ENCODE data around the gene PEX7. TPM values are rescaled to one million over a fixed set of nuclear protein-coding genes. Genes with fewer than 3 reads are reported as not detected.

The PEX7 gene
- total RNA-seq, 1 donor from 2014 or later, result 20.0 TPM

DNA sequence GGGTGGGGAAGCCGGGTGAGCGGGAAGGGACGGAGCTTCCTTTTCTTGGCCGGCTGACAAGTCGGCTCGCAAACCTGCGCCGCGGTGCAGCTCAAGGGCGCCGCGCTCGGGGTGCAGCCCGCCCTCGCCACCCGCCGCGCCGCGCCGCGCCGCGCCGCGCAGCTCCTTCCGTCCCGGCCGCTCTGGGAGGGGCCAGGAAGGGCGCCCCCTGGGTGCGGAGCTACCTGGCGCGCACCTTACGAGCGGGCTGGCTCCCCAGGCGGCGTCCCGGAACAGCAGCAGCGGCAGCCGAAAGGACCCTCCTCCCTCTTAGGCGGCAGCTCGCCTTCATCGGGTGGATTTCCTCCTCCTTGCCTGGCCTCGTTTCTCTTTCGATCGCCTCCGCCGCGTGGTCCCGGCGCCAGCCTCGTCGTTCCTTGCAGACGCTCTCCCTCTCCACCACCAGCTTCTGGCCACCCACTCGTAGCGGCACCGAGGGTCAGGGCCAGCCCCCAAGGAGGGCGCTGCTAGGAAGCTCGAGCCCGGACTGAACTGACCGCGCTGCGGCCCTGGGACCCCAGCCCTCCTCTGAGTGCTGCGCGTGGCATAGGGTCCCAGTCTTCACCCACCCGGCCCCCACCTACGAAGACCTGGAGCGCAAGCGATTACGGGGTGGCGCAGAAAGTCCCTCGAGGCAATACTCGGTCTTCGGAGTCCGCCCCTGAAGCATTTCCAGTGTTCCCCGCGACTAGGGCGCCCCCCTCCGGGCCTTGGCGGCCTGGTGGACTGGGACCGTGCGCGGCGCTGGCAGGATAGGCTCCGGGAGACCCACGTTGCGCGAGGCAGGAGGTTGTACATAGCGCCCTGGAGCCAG lies 29.8 kb upstream of the PEX7 start, which contains the start of gene MAP3K5:
MAP3K5 (minus strand) TSS at position 68 of the 853 bp plus-strand sequence. CDS start 320 bp downstream, outside the sequence.
- H3K36me3 ChIP-seq (ENCODE audit: control insufficient read depth, insufficient read depth, low read length), result no peaks in the 10 kb centered on the region
- DNase-seq (ENCODE audit: low read depth) (peak; percentile 74), FAIRE-seq (no peak)
- no peaks in the 10 kb centered on the region for H3K27me3 ChIP-seq (ENCODE audit: control insufficient read depth, insufficient read depth, low read length)
- H3K4me3 ChIP-seq (ENCODE audit: low read depth, low read length), result peak within 1 kb of the TSS; percentile 76
- TF ChIP-seq, protein P1, sequence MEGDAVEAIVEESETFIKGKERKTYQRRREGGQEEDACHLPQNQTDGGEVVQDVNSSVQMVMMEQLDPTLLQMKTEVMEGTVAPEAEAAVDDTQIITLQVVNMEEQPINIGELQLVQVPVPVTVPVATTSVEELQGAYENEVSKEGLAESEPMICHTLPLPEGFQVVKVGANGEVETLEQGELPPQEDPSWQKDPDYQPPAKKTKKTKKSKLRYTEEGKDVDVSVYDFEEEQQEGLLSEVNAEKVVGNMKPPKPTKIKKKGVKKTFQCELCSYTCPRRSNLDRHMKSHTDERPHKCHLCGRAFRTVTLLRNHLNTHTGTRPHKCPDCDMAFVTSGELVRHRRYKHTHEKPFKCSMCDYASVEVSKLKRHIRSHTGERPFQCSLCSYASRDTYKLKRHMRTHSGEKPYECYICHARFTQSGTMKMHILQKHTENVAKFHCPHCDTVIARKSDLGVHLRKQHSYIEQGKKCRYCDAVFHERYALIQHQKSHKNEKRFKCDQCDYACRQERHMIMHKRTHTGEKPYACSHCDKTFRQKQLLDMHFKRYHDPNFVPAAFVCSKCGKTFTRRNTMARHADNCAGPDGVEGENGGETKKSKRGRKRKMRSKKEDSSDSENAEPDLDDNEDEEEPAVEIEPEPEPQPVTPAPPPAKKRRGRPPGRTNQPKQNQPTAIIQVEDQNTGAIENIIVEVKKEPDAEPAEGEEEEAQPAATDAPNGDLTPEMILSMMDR (IDR thresholded peaks at IDR 0.05; ENCODE audit: insufficient read depth, low read length, severe bottlenecking), result peak; percentile 91

- peak overlapping the region; percentile 76 for H3K4me3 ChIP-seq (ENCODE audit: low read depth, low read length)
- no peak for FAIRE-seq
- DNase-seq (ENCODE audit: low read depth), result no peak
- TF ChIP-seq, protein P1 (IDR thresholded peaks at IDR 0.05; ENCODE audit: insufficient read depth, low read length, severe bottlenecking), result no peak
- no peaks in the 10 kb centered on the region for H3K36me3 ChIP-seq (ENCODE audit: control insufficient read depth, insufficient read depth, low read length)
- H3K27me3 ChIP-seq (ENCODE audit: control insufficient read depth, insufficient read depth, low read length), result no peaks in the 10 kb centered on the region
Measured at GRCh38 chr6:136793363-136793762, 29.0 kb upstream of the PEX7 start.

DNA sequence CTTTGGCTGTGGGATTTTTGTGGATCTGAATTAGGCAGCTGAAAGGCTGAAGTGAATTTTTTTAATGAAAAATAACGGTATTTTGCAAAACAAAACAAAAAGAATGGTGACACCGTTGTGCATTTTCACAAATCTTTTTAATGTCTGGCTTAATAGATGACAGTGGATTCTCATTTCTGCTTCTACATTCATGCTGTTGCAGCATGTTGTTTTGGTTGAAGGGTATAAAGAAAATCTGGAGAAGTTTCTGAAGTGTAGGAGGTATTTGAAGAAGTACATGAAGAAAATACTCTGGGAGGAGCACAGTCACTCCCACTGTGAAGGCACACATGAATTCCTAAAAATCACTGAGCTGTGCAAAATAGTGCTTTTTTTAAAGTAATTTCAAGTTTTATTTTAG lies 27.0 kb upstream of the PEX7 start:
- H3K27me3 ChIP-seq (ENCODE audit: control insufficient read depth, insufficient read depth, low read length), result no peaks in the 10 kb centered on the region
- DNase-seq (ENCODE audit: low read depth) (no peak), FAIRE-seq (no peak)
- TF ChIP-seq, protein P1 (IDR thresholded peaks at IDR 0.05; ENCODE audit: insufficient read depth, low read length, severe bottlenecking), result no peak
- H3K36me3 ChIP-seq (ENCODE audit: control insufficient read depth, insufficient read depth, low read length), result no peaks in the 10 kb centered on the region
- H3K4me3 ChIP-seq (ENCODE audit: low read depth, low read length), result no peak overlapping the region

DNA sequence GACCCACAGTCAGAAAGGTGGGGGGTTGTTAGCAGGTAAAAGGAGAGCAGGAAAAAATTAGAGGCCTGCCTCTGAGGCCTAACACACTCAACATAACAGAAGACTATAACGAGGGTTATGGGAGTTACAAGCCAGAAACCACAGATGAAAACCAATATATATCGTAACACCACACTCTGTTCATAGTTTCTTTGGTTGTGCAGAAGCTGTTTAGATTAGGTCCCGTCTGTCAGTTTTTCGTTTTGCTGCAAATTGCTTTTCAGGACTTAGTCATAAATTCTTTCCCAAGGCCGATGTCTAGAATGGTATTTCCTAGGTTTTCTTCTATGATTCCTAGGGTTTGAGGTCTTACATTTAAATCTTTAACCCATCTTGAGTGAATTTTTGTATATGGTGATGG lies 26.4 kb upstream of the PEX7 start:
- Histone ChIP-seq H3K36me3 (ENCODE audit: control insufficient read depth, insufficient read depth, low read length) (no peaks in the 10 kb centered on the region), H3K4me3 (ENCODE audit: low read depth, low read length) (no peak overlapping the region), H3K27me3 (ENCODE audit: control insufficient read depth, insufficient read depth, low read length) (no peaks in the 10 kb centered on the region)
- FAIRE-seq (no peak), DNase-seq (ENCODE audit: low read depth) (no peak)
- TF ChIP-seq, protein P1 (IDR thresholded peaks at IDR 0.05; ENCODE audit: insufficient read depth, low read length, severe bottlenecking), result no peak

- H3K36me3 ChIP-seq (ENCODE audit: control insufficient read depth, insufficient read depth, low read length), result no peaks in the 10 kb centered on the region
- TF ChIP-seq, protein P1 (IDR thresholded peaks at IDR 0.05; ENCODE audit: insufficient read depth, low read length, severe bottlenecking), result no peak
- DNase-seq (ENCODE audit: low read depth) (no peak), FAIRE-seq (no peak)
- H3K27me3 ChIP-seq (ENCODE audit: control insufficient read depth, insufficient read depth, low read length), result no peaks in the 10 kb centered on the region
- no peak overlapping the region for H3K4me3 ChIP-seq (ENCODE audit: low read depth, low read length)
Measured at GRCh38 chr6:136798044-136798443, 24.3 kb upstream of the PEX7 start.

All from bronchial epithelial cell (primary cell).